LNCaP clone FGC (cell line): ENCODE measurements around the gene INPP5D.

Experiments used
- DNase-seq: peaks from one replicate; pipeline ENCODE4 v3.0.0-alpha.2; 2011; ENCODE audit warnings: low read depth
- H3K4me3 ChIP-seq: 2 replicates; pipeline ENCODE4 v1.5.1; 2011; ENCODE audit warnings: mild to moderate bottlenecking, low read depth, low read length, control low read depth
- TF ChIP-seq, protein P1 (sequence below): IDR thresholded peaks from 2 replicates; pipeline ENCODE4 v1.5.1; 2012; ENCODE audit warnings: mild to moderate bottlenecking; ENCODE audit not compliant: control insufficient read depth, insufficient read depth; ENCODE audit errors: extremely low read depth

Gene INPP5D

DNA sequence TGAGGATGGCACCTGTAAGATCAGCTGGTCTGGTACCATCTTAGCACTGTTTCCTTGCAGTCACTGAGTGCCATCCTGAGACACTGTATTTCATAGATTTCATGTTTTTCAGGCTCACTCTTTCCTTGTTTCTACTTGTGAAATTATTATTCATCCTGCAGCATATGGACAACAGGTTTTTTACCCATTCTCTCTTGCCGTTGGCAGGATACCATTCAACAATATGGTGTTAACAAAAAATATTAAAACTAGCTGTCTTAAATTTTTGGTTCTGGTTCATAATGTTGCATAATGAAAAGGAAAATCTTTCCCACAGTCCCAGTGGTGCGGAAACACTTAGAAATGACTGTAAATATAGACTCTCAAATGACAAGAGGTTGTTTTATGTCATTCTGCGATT lies 168.2 kb downstream of the INPP5D start:
- DNase-seq, result no peak
- H3K4me3 ChIP-seq, result no peak overlapping the region
- TF ChIP-seq, protein P1, sequence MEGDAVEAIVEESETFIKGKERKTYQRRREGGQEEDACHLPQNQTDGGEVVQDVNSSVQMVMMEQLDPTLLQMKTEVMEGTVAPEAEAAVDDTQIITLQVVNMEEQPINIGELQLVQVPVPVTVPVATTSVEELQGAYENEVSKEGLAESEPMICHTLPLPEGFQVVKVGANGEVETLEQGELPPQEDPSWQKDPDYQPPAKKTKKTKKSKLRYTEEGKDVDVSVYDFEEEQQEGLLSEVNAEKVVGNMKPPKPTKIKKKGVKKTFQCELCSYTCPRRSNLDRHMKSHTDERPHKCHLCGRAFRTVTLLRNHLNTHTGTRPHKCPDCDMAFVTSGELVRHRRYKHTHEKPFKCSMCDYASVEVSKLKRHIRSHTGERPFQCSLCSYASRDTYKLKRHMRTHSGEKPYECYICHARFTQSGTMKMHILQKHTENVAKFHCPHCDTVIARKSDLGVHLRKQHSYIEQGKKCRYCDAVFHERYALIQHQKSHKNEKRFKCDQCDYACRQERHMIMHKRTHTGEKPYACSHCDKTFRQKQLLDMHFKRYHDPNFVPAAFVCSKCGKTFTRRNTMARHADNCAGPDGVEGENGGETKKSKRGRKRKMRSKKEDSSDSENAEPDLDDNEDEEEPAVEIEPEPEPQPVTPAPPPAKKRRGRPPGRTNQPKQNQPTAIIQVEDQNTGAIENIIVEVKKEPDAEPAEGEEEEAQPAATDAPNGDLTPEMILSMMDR, result no peak

DNA sequence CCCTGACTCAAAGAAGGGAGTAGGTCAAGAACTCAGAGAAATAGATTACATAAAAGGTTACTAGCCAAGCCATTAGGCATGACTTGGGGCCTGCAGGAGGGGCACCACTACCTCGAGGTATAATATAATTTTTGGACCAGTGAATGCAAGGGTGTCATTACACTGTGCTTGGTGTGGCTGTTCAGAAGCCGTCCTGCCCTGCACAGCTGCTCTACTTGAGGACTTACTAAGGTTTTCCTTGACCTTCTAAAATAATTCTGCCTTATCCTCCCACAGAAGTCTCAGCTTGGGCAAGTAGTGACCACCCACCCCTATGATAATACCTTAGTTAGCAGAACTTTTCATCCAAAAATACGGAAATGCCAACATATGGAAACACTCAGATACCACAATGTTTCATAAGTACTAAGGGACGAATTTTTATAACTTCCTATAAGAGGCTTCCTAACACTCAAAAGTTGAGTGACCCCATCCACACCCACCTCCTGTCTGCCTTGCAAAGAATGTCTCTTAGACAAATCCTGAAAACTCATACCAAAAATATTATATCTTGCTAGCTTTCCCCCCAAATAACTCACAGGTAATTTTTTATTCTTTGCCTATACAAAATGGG lies 173.6 kb downstream of the INPP5D start:
- DNase-seq, result no peak
- TF ChIP-seq, protein P1, result no peak
- H3K4me3 ChIP-seq, result no peak overlapping the region

DNA sequence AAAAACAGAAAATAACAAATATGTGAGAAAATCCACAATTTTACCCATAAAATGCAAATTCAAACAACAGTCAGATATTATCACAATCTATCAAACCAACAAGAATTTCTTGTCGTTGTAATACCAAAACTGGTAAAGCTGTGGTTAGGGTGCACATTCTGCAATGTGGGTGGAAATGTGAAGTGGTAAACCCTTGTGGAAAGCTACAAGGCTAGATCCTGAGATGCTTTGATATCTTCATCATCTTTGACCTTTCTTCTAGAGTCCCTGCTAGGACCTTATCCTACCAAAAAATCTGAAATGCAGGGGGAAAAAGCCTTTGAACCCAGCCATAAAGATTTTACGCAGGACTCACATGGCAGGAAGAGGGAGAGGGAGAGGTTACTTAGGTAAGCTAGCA lies 174.1 kb downstream of the INPP5D start:
- TF ChIP-seq, protein P1, result no peak
- H3K4me3 ChIP-seq, result no peak overlapping the region
- no peak for DNase-seq

DNA sequence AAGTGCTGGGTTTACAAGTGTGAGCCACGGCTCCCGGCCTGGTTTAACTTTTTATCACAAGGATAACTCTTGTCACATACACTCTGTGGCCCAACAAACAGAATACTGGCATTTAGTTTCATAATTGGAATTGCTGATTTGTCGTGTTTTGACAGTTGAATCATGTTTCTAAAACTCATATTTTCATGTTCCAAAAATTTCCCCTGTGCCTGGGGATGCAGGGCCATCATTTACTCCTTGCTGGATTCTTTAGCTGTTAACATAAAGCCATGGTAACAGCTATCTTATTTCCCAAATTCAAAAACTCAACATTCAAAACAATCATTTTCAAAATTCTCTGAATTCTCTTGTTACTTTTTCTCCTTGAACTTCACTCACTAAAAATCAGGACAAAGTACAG lies 174.9 kb downstream of the INPP5D start:
- TF ChIP-seq, protein P1, result no peak
- DNase-seq, result no peak
- H3K4me3 ChIP-seq, result no peak overlapping the region

DNA sequence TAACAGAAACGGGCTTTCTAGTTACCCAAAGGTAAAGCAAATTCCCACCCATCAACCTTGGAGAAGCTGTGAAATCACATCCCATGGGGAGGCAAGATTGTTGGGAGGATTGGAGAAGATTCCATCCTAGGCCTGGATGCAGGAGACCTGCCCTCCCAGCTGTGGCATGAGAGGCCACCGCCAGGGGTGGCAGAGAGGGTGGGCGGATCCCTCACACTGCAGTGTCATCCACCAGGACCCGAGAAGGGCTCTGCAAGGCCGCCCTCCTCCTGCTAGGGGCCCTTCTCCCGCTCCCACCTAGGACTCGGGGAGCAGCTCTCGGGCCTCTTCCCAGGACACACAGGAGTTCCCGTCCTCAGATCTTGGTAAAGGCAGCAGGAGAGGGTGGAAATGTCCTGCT lies 175.8 kb downstream of the INPP5D start:
- DNase-seq, result no peak
- H3K4me3 ChIP-seq, result no peak overlapping the region
- TF ChIP-seq, protein P1, result no peak

DNA sequence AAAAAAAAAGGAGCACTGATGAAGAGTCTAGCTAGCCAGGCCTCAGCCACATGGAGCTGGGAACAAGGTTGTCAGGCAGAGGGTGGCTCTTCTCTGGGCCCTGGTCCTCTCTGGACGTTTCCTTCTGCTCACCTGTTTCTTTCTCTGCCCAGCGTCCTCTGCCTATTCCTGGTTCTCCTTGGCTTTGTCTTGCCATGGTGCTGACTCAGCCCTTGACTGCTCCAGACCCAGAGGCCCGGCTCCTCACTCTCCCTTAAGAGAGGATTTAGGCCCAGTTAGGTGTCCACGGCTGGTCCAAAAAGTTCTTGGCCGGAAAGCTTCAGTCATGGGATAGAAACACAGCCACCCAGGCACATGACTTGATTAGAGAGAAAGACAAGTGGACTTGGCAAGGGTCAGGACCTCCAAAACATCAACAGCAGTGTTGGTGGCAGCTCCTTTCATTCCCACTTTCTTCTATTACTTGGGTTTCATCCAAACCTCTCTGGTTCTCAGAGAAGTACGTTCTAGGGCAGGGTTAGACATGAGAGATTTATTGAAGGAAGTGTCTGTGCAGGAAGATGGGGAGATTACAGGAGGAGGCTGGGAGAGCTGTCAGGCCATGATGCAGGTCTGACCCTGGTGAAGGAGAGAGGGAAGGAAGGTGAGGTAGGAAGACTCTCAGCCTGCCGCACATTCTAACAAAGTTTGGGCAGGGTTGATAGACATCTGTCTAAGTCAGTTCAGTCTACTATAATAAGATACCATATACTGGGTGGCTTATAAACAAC lies 176.9 kb downstream of the INPP5D start:
- no peak overlapping the region for H3K4me3 ChIP-seq
- TF ChIP-seq, protein P1, result no peak
- DNase-seq, result no peak
